Adrenal gland (tissue), 12 donors: ENCODE data around the gene CEACAM19. TPM values are rescaled to one million over a fixed set of nuclear protein-coding genes. Genes with fewer than 3 reads are reported as not detected.

Source experiments
- DNase-seq, 7 donors: peaks; one replicate each; pipeline ENCODE4 v3.0.0-alpha.2; 2019 to 2020
- H3K27ac ChIP-seq, 5 donors: fragments of 200-600 bp; sonication (generic) in 4 of 5; 1 replicate in 3 of 5; 2 replicates in 2 of 5; pipeline versions ENCODE4 v1.5.1 to v1.8.0; 2016 to 2020; ENCODE audit warnings: mild to moderate bottlenecking in 1 of 5
- H3K27me3 ChIP-seq: fragments of 200-600 bp; 2 replicates; pipeline ENCODE4 v1.8.0; 2021
- H3K36me3 ChIP-seq, 2 donors: fragments of 200-600 bp; replicated peaks in 1 of 2; 1 replicate in 1 of 2; 2 replicates in 1 of 2; pipeline versions ENCODE4 v1.5.1 to v1.8.0; 2018 to 2022
- H3K4me1 ChIP-seq, 2 donors: fragments of 200-600 bp; replicated peaks in 1 of 2; 1 replicate in 1 of 2; 2 replicates in 1 of 2; pipeline versions ENCODE4 v1.5.1 to v1.8.0; 2018 to 2021
- H3K4me3 ChIP-seq, 4 donors: fragments of 200-600 bp; sonication (generic) in 3 of 4; one replicate each; pipeline ENCODE4 v1.5.1; 2016 to 2018
- H3K9me3 ChIP-seq, 3 donors: fragments of 200-600 bp; sonication (generic) in 1 of 3; replicated peaks in 1 of 3; 1 replicate in 2 of 3; 2 replicates in 1 of 3; pipeline versions ENCODE4 v1.5.1 to v1.8.0; 2016 to 2021
- POLR2A ChIP-seq, 2 donors: fragments of 450-650 bp; IDR thresholded peaks; one replicate each; pipeline ENCODE4 v1.6.1; 2017; ENCODE audit warnings: antibody characterized with exemption in 2 of 2, mild to moderate bottlenecking in 2 of 2, moderate library complexity in 1 of 2
- WGBS, 4 donors: extraction: QIAGEN DNeasy Blood & Tissue Kit in 2 of 4; methylation state at CpG; one replicate each; pipeline versions ENCODE4 v1.1.5 to v1.1.7; 2013 to 2017; 5-methylcytosine and 5-hydroxymethylcytosine counted together
- intact Hi-C, 2 donors: fragments of 100-400 bp; cut with DNase I; formaldehyde crosslinking; loops; one replicate each; pipeline versions ENCODE4 v1.14.1 to v1.15.0; 2022 to 2023
- polyA plus RNA-seq, 3 donors: library from polyadenylated mRNA; stranded (reverse); fragments of 200-250 nt in 2 of 3; fragments of 350-450 nt in 1 of 3; fragmentation: Illumina TruSeq in 1 of 3; extraction: RNeasy Lipid Tissue Mini Kit (QIAGEN cat#74804) in 1 of 3; gene quantifications; one replicate each; pipeline ENCODE4 v1.2.3, GENCODE V29; 2013 to 2014
- total RNA-seq, 9 donors: library from RNA; depleted of rRNA in 4 of 9; stranded (reverse); fragments of >200 nt in 4 of 9; fragments of 120-200 nt in 1 of 9; fragmentation: NEBNext Ultra II Directional in 1 of 9; extraction: Animal tissue kit (Norgen Biotek cat#: 25700) in 1 of 9; gene quantifications; one replicate each; pipeline versions ENCODE4 v1.1.0 to v1.2.4, GENCODE V29; 2013 to 2023
- TF ChIP-seq, protein P1 (sequence below), 6 experiments: fragments of 450-650 bp in 4 of 6; fragments of 200-600 bp in 2 of 6; sonication (generic) in 1 of 6; IDR thresholded peaks; 1 replicate in 5 of 6; 2 replicates in 1 of 6; pipeline versions ENCODE4 v1.5.1 to v1.8.0; 2016 to 2021; ENCODE audit warnings: antibody characterized with exemption in 6 of 6, mild to moderate bottlenecking in 2 of 6, moderate library complexity in 1 of 6
- donor health status: healthy with polysubstance abuse.
- donor health status: Bipolar disorder and iron deficiency.
- donor health status: DM: yes; HTN: yes; CAD: no.
- donor health status: DM: no; HTN: no; CAD: no.
- donor health status: DM: no; HTN: no; CAD: no.
- donor health status: DM: yes; HTN: yes; CAD: no.

The CEACAM19 gene
- total and polyA plus RNA-seq, 12 donors, result 1.6 to 38.2 (median 3.4) TPM

DNA sequence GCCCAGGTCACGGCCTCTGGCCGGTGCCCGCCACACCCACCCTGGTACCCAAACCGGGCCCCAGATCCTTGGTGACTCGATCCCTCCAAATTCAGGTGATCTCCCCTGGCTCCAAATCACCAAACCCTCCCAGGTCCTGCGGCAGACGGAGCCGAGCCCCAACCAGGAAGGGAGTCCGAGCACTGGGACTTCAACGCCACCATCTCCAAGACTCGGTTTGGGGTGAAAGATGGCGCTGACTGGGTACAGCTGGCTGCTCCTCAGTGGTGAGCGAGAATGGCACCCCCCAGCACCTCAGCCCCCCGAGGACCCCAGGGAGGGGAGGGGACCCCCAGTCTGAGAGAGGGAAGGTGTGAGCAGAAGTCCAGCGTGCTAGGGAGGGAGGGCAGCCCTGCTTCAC is 29.9 kb downstream of the CEACAM19 start:
- H3K36me3 ChIP-seq, result no peaks in the 10 kb centered on the region
- H3K27me3 ChIP-seq, result no peaks in the 10 kb centered on the region
- intact Hi-C loops, result no loop called here
- no peak overlapping the region for H3K27ac ChIP-seq
- DNase-seq, result no peak
- 82 to 88% (median 84%) methylated on average over 8 to 15 of the region's 15 CpGs for WGBS, 4 donors
- no peak overlapping the region for H3K4me3 ChIP-seq
- no peaks in the 10 kb centered on the region for H3K9me3 ChIP-seq
- H3K4me1 ChIP-seq, result peaks cover 0 to under 1% of the 10 kb centered on the region in 2 donors
- TF ChIP-seq, protein P1, sequence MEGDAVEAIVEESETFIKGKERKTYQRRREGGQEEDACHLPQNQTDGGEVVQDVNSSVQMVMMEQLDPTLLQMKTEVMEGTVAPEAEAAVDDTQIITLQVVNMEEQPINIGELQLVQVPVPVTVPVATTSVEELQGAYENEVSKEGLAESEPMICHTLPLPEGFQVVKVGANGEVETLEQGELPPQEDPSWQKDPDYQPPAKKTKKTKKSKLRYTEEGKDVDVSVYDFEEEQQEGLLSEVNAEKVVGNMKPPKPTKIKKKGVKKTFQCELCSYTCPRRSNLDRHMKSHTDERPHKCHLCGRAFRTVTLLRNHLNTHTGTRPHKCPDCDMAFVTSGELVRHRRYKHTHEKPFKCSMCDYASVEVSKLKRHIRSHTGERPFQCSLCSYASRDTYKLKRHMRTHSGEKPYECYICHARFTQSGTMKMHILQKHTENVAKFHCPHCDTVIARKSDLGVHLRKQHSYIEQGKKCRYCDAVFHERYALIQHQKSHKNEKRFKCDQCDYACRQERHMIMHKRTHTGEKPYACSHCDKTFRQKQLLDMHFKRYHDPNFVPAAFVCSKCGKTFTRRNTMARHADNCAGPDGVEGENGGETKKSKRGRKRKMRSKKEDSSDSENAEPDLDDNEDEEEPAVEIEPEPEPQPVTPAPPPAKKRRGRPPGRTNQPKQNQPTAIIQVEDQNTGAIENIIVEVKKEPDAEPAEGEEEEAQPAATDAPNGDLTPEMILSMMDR (IDR thresholded peaks at IDR 0.05), result no peak
- TF ChIP-seq POLR2A (IDR thresholded peaks at IDR 0.05), result no peak

DNA sequence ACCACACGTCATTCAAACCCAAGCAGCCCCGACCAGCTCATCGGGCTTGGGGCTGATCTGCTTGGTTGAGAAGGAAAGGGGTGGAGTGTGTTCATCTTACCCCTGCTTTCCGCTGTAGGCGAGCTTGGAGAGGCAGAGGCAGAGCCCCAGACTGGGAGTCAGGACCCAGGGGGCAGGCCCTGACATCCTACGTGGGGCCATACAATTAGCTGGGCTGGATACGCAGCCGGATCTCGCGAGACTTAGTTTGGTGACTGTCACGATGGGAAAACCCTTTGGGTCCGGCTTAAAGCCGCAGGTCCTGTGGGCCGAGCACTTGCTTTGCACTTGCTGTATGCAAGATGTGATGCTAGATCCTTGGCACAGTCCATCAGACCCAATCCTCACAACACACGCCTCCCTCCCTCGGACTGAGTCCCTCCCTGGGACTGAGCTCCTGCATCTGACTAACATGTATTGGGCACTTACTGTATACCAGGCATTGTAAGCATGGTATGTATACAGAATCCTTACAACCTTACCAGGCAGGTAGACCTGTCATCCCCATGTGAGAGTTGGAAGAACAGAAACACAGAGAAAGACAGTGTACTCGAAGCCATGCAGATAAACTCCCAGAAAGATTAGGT is 31.4 kb downstream of the CEACAM19 start:
- Histone ChIP-seq H3K4me3 (no peak overlapping the region), H3K27ac (no peak overlapping the region), H3K4me1 (peaks cover 0 to 3% of the 10 kb centered on the region in 2 donors), H3K9me3 (no peaks in the 10 kb centered on the region), H3K36me3 (no peaks in the 10 kb centered on the region), H3K27me3 (no peaks in the 10 kb centered on the region)
- intact Hi-C loops, result no loop called here
- TF ChIP-seq, protein P1 (IDR thresholded peaks at IDR 0.05), result no peak
- no peak for TF ChIP-seq POLR2A (IDR thresholded peaks at IDR 0.05)
- DNase-seq, result no peak
- 89 to 94% (median 93%) methylated on average over 12 to 17 of the region's 17 CpGs for WGBS, 4 donors

DNA sequence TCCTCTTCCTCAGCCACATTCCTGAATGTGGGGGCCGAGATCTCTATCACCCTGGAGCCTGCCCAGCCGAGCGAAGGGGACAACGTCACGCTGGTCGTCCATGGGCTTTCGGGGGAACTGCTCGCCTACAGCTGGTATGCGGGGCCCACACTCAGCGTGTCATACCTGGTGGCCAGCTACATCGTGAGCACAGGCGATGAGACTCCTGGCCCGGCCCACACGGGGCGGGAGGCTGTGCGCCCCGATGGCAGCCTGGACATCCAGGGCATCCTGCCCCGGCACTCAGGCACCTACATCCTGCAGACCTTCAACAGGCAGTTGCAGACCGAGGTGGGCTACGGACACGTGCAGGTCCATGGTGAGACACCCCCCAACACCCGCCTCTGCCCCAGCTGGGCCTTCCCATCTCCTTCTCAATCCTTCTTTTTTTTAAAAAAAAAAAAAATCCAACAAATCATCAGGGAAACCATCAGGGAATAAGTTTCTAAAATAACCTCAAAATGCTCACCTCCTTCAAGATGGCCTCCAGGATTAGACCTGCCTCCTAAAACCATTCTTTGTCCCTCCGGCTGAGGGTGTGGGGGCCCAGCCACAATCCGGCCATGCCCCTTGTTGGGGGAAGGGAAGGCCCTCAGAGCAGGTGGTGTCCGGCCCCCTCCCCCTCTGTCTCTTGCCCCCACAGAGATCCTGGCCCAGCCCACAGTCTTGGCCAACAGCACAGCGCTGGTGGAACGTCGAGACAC is 32.2 kb downstream of the CEACAM19 start:
- Histone ChIP-seq H3K9me3 (no peaks in the 10 kb centered on the region), H3K4me1 (peaks cover 0 to 3% of the 10 kb centered on the region in 2 donors), H3K36me3 (no peaks in the 10 kb centered on the region), H3K27me3 (no peaks in the 10 kb centered on the region), H3K27ac (no peak overlapping the region), H3K4me3 (no peak overlapping the region)
- DNase-seq, result no peak
- TF ChIP-seq, protein P1 (IDR thresholded peaks at IDR 0.05), result no peak
- TF ChIP-seq POLR2A (IDR thresholded peaks at IDR 0.05), result no peak
- 86 to 93% (median 92%) methylated on average over 17 to 28 of the region's 28 CpGs for WGBS, 4 donors
- intact Hi-C loops, result no loop called here

DNA sequence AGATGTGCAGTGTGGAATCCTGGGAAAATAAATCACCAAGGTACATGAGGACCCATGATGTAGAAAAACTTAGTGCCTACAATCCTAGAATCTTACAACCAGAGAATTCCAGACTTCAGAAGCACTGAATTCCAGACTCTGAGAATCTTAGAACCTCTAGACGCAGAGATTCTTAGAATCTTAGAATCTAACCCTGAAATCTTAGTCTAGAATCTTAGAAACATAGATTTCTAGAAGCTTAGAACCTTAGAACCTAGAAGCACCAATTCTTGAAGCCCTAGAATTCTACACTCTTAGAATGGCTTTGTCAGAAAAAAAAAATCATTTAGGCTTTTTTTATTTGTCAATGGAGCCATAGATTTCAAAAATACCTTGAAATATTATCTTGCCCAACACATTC is 33.7 kb downstream of the CEACAM19 start:
- no peak overlapping the region for H3K4me3 ChIP-seq
- no peaks in the 10 kb centered on the region for H3K36me3 ChIP-seq
- H3K9me3 ChIP-seq, result no peaks in the 10 kb centered on the region
- intact Hi-C loops, result no loop called here
- H3K27ac ChIP-seq, result no peak overlapping the region
- TF ChIP-seq POLR2A (IDR thresholded peaks at IDR 0.05), result no peak
- TF ChIP-seq, protein P1 (IDR thresholded peaks at IDR 0.05), result no peak
- 89 to 100% (median 92%) methylated on average over 1 of the region's 1 CpG for WGBS, 4 donors
- H3K4me1 ChIP-seq, result peaks cover 0 to 4% of the 10 kb centered on the region in 2 donors
- no peak for DNase-seq
- no peaks in the 10 kb centered on the region for H3K27me3 ChIP-seq
